GM21529 (cell line): ENCODE measurements around the gene SUCLG2.

Source experiments
- ATAC-seq: cut with Tn5 transposase; IDR thresholded peaks from one replicate; pipeline ENCODE4 v1.9.1; 2021; ENCODE audit not compliant: unreplicated experiment

Gene SUCLG2

GRCh38 chr3:67462187-67462586 is 192.2 kb downstream of the SUCLG2 start:
- ATAC-seq: no peak

- no peak for ATAC-seq
Observed at GRCh38 chr3:67461667-67462142, 192.7 kb downstream of the SUCLG2 start.

- ATAC-seq: no peak
Observed at GRCh38 chr3:67460841-67461510, 193.4 kb downstream of the SUCLG2 start.

- ATAC-seq: no peak
Observed at GRCh38 chr3:67459796-67460195, 194.6 kb downstream of the SUCLG2 start.

GRCh38 chr3:67458896-67459530 is 195.4 kb downstream of the SUCLG2 start:
- no peak for ATAC-seq

GRCh38 chr3:67458408-67458807 is 196.0 kb downstream of the SUCLG2 start:
- ATAC-seq: no peak

GRCh38 chr3:67453628-67454027 is 200.8 kb downstream of the SUCLG2 start:
- ATAC-seq: no peak

- ATAC-seq: no peak
Observed at GRCh38 chr3:67450153-67450552, 204.3 kb downstream of the SUCLG2 start.

- no peak for ATAC-seq
Observed at GRCh38 chr3:67447393-67447792, 207.0 kb downstream of the SUCLG2 start.

- ATAC-seq: no peak
Observed at GRCh38 chr3:67437789-67438188, 216.6 kb downstream of the SUCLG2 start.

GRCh38 chr3:67437090-67437489 is 217.3 kb downstream of the SUCLG2 start:
- ATAC-seq: no peak

- ATAC-seq: no peak
Observed at GRCh38 chr3:67433109-67433508, 221.3 kb downstream of the SUCLG2 start.

- ATAC-seq: no peak
Observed at GRCh38 chr3:67431887-67432286, 222.5 kb downstream of the SUCLG2 start.

GRCh38 chr3:67423722-67424121 is 230.7 kb downstream of the SUCLG2 start:
- ATAC-seq: no peak

GRCh38 chr3:67421912-67422311 is 232.5 kb downstream of the SUCLG2 start:
- no peak for ATAC-seq

GRCh38 chr3:67419779-67420178 is 234.6 kb downstream of the SUCLG2 start:
- ATAC-seq: no peak

GRCh38 chr3:67419218-67419529 is 235.2 kb downstream of the SUCLG2 start:
- ATAC-seq: no peak

- no peak for ATAC-seq
Observed at GRCh38 chr3:67418426-67419217, 235.8 kb downstream of the SUCLG2 start.

GRCh38 chr3:67416703-67417102 is 237.7 kb downstream of the SUCLG2 start:
- ATAC-seq: no peak

GRCh38 chr3:67415511-67415910 is 238.9 kb downstream of the SUCLG2 start:
- no peak for ATAC-seq

GRCh38 chr3:67414740-67415139 is 239.7 kb downstream of the SUCLG2 start:
- no peak for ATAC-seq

- no peak for ATAC-seq
Observed at GRCh38 chr3:67405193-67405592, 249.2 kb downstream of the SUCLG2 start.
